ENCODE data around the gene UNC79. TPM values are rescaled to one million over a fixed set of nuclear protein-coding genes. Genes with fewer than 3 reads are reported as not detected.
"Not testable (repeated sequence)": the region's sequence is repeated elsewhere in the genome, so short reads cannot be mapped to it uniquely, and the experiment has no call there.

UNC79 gene
- total RNA-seq, 1 donor from 2014 or later, result not detected

DNA sequence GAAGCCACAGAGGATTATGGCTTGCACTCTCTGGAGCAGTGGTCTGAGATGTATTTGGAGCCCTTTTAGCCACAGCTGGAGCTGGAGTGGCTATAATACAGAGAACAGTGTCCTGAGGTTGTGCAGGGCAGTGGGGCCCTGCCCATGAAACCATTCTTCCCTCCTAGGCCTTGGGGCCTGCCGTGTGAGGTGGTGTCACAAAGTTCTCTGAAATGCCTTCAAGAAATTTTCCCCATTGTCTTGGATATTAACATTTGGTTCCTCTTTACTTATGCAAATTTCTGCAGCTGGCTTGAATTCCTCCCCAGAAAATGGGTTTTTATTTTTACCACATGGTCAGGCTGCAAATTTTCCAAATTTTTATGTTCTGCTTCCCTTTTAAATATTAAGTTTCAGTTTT, 79.3 kb downstream of the UNC79 start:
- no peak overlapping the region for H3K4me3 Mint-ChIP-seq (ENCODE audit: low read depth)
- DNase-seq (ENCODE audit: low spot score), result no peak
- no peak overlapping the region for H3K27ac Mint-ChIP-seq
- H3K4me1 Mint-ChIP-seq (ENCODE audit: low read depth), result no peaks in the 10 kb centered on the region
- H3K27me3 Mint-ChIP-seq (ENCODE audit: low read depth), result peaks cover 5% of the 10 kb centered on the region
- intact Hi-C loops (cut with micrococcal nuclease), result no loop called here
- H3K9me3 Mint-ChIP-seq, result no peaks in the 10 kb centered on the region
- no peaks in the 10 kb centered on the region for H3K36me3 Mint-ChIP-seq (ENCODE audit: low read depth)

DNA sequence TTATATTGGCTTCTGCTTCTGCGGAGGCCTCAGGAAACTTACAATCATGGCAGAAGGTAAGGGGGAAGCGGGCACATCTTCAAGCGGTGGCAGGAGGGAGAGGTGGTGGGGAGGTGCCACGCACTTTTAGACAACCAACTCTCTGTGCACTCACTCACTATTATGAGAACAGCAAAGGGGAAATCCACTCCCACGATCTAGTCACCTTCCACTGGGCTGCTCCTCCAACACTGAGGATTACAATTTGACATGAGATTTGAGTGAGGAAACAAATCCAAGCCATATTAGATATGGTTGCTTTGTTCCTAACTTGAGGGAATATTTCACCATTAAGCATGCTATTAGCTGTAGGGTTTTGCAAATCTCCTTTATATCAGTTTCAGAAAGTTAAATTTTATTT, 80.3 kb downstream of the UNC79 start:
- no peaks in the 10 kb centered on the region for H3K36me3 Mint-ChIP-seq (ENCODE audit: low read depth)
- no peaks in the 10 kb centered on the region for H3K9me3 Mint-ChIP-seq
- no peaks in the 10 kb centered on the region for H3K4me1 Mint-ChIP-seq (ENCODE audit: low read depth)
- no peak overlapping the region for H3K27ac Mint-ChIP-seq
- peaks cover 3% of the 10 kb centered on the region for H3K27me3 Mint-ChIP-seq (ENCODE audit: low read depth)
- intact Hi-C loops (cut with micrococcal nuclease), result no loop called here
- H3K4me3 Mint-ChIP-seq (ENCODE audit: low read depth), result no peak overlapping the region
- no peak for DNase-seq (ENCODE audit: low spot score)

DNA sequence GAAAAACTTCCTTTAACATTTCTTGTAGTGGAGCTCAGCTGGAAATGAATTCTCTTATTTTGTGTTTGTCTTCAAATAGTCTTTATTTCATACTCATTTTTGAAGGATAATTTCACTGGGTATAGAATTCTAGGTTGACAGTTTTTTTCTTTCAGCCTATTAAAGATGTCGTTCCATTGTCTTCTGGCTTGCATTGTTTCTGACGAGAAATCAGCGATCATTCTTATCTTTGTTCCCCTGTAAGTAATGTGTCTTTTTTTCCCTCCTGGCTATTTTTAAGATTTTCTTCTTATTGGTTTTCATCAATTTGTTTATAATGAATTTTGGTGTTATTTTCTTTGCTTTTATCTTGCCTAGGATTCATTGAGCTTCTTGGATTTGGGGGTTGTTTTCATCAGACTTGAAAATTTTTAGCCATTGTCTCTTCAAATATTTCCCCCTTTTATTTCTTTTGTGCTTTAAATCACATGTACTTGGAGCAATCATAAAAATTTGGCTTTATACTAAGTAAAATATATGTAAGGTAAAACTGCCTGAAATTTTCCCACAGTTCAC, 89.4 kb downstream of the UNC79 start:
- Mint-ChIP-seq H3K36me3 (ENCODE audit: low read depth) (no peaks in the 10 kb centered on the region), H3K4me1 (ENCODE audit: low read depth) (no peaks in the 10 kb centered on the region), H3K9me3 (peaks cover 46% of the 10 kb centered on the region), H3K27ac (no peak overlapping the region), H3K4me3 (ENCODE audit: low read depth) (no peak overlapping the region), H3K27me3 (ENCODE audit: low read depth) (no peaks in the 10 kb centered on the region)
- intact Hi-C loops (cut with micrococcal nuclease), result no loop called here
- no peak for DNase-seq (ENCODE audit: low spot score)

DNA sequence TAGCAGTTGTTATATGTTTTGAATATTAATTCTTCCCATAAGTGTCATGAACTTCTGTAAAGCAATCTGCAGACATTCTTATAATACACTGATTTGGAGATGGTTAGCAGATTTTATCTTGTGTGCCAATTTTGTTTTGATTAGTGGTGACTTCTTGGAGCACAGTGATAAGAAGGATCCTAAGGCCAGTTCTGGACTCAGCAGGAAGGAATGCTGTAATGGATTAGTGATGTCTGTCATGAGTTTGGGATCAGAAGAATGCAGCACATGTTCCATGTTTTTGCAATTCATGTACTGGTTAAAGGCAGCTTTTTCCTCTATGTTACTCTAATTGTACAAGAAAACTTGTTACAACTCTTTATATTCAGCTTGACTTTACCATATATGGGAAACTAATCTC, 91.5 kb downstream of the UNC79 start:
- DNase-seq (ENCODE audit: low spot score), result no peak
- H3K36me3 Mint-ChIP-seq (ENCODE audit: low read depth), result no peaks in the 10 kb centered on the region
- H3K4me1 Mint-ChIP-seq (ENCODE audit: low read depth), result no peaks in the 10 kb centered on the region
- H3K27me3 Mint-ChIP-seq (ENCODE audit: low read depth), result no peaks in the 10 kb centered on the region
- peaks cover 43% of the 10 kb centered on the region for H3K9me3 Mint-ChIP-seq
- H3K4me3 Mint-ChIP-seq (ENCODE audit: low read depth), result no peak overlapping the region
- no peak overlapping the region for H3K27ac Mint-ChIP-seq
- intact Hi-C loops (cut with micrococcal nuclease), result no loop called here

DNA sequence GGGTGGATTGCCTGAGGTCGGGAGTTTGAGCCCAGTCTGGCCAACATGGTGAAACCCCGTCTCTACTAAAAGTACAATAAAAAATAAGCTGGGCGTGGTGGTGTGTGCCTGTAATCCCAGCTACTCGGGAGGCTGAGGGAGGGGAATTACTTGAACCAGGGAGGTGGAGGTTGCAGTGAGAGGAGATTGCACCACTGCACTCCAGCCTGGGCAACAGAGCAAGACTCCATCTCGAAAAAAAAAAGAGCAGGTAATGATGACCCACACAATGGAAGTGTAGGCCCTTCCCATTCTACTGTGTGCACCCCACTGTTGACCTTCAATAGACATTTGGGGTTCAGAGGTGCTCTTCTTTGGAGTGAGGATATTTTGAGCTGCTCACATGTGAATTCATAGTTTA, 94.5 kb downstream of the UNC79 start:
- H3K27ac Mint-ChIP-seq; H3K27me3 Mint-ChIP-seq (ENCODE audit: low read depth); H3K4me3 Mint-ChIP-seq (ENCODE audit: low read depth); intact Hi-C loops (cut with micrococcal nuclease); DNase-seq (ENCODE audit: low spot score); H3K36me3 Mint-ChIP-seq (ENCODE audit: low read depth); H3K4me1 Mint-ChIP-seq (ENCODE audit: low read depth): not testable (repeated sequence)
- peaks cover 22% of the 10 kb centered on the region for H3K9me3 Mint-ChIP-seq

DNA sequence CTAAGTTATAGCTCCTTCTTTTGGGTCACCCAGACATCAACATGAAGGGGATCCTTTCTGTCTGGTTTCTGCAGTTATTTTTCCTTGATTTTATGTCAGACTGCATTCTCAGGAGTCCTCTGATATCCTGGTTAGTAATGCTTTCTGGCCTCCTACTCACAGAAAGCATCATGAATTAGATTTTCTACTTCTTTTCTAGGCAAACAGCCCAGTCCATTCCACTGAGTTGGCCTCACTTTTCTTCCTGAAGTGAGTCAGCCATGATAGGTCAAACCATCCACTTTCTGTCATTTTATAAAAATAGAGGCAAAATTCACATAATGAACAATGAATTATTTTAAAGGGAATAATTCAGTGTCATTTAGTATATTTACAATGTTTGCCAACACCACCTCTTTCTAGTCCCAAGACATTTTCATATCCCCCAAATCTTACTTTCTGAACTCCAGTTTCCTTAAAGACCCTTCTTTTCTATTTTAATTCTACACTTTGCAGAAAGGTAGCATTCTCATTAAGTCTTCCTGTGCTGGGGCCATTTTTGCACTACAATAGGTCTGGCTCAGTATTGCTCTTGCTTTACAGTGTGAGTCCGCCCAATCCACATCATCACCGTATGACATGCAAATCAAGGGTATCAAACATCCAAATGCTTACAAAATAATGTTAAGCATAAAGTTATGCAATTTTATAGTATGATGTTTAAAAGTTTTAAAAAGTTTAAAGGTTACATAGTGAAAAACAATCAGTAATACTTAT, 95.1 kb downstream of the UNC79 start:
- H3K9me3 Mint-ChIP-seq, result peaks cover 15% of the 10 kb centered on the region
- intact Hi-C loops (cut with micrococcal nuclease), result no loop called here
- H3K27ac Mint-ChIP-seq, result no peak overlapping the region
- H3K36me3 Mint-ChIP-seq (ENCODE audit: low read depth), result no peaks in the 10 kb centered on the region
- no peaks in the 10 kb centered on the region for H3K27me3 Mint-ChIP-seq (ENCODE audit: low read depth)
- H3K4me3 Mint-ChIP-seq (ENCODE audit: low read depth), result no peak overlapping the region
- DNase-seq (ENCODE audit: low spot score), result no peak
- no peaks in the 10 kb centered on the region for H3K4me1 Mint-ChIP-seq (ENCODE audit: low read depth)

DNA sequence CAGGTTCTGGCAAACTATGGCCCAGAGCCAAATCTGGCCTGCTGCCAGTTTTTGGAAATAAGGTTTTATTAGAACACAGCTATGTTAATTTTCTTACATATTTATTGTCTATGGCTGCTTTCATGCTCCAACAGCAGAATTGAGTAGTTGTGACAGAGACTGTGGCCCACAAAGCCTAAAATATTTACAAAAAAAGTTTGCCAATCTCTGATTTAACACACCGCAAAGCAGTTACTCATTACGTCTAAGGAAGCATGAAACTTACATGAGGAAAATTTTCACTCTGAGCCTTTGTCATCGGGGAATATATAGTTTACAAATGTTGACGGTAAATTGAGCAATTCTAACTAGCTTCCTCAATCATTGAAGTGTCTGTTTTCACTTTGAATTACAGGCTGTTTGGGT, 96.5 kb downstream of the UNC79 start:
- no peak for DNase-seq (ENCODE audit: low spot score)
- Mint-ChIP-seq H3K9me3 (peaks cover 2% of the 10 kb centered on the region), H3K27me3 (ENCODE audit: low read depth) (no peaks in the 10 kb centered on the region), H3K27ac (no peak overlapping the region), H3K4me3 (ENCODE audit: low read depth) (no peak overlapping the region), H3K36me3 (ENCODE audit: low read depth) (no peaks in the 10 kb centered on the region), H3K4me1 (ENCODE audit: low read depth) (no peaks in the 10 kb centered on the region)
- intact Hi-C loops (cut with micrococcal nuclease), result no loop called here

DNA sequence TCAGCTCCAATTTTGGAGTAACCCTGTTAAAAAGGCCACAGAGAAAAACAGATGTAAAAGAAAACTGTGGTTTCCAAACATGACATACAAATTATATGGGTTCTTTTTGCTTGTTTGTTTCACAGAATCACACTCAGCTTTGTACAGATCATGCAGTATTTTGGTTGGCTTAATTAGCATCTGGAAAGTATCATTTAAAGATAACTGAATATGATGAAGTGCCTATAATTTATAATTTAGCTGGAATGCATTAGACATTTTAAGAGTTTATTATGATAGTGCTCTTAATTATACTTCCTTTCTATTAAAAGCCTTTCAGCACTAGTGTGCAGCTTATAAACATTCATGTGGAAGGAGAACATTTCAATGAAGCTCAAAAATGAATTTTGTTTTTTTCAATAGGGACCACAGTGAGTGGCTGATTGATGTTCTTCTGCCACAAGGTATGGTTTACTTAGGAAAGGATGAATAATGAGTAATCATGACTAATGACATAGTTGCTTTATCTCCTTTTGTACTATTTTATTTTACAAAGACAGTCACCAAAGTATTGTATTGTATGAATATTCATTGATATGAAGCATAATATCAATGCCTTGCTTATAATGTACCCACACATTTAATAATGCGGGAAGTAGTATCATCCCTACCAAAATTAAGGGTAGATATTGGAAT, 98.3 kb downstream of the UNC79 start:
- intact Hi-C loops (cut with micrococcal nuclease), result no loop called here
- Mint-ChIP-seq H3K4me1 (ENCODE audit: low read depth) (no peaks in the 10 kb centered on the region), H3K4me3 (ENCODE audit: low read depth) (no peak overlapping the region), H3K9me3 (no peaks in the 10 kb centered on the region), H3K27me3 (ENCODE audit: low read depth) (peaks cover 2% of the 10 kb centered on the region), H3K36me3 (ENCODE audit: low read depth) (no peaks in the 10 kb centered on the region), H3K27ac (no peak overlapping the region)
- DNase-seq (ENCODE audit: low spot score), result no peak

DNA sequence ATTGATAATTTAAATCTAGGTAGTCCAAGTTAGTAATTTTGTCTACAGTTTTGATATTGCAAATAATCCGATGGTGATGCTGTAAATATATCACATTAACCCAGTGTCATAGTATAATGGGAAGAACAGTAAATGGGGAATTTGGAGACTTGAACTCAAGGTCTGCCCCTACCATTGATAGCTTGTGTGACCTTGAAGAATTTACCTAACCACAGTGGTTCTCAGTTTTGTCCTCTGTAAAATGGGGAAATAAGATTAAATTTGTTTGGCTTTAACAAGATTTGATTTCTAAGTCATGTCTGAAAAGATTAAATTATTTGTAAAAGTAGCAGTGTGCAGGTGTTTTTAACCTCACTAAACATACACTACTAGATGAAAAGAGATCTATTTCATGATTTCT, 100.9 kb downstream of the UNC79 start:
- Mint-ChIP-seq H3K4me1 (ENCODE audit: low read depth) (no peaks in the 10 kb centered on the region), H3K36me3 (ENCODE audit: low read depth) (no peaks in the 10 kb centered on the region), H3K9me3 (no peaks in the 10 kb centered on the region), H3K27ac (no peak overlapping the region), H3K27me3 (ENCODE audit: low read depth) (peaks cover 2% of the 10 kb centered on the region), H3K4me3 (ENCODE audit: low read depth) (no peak overlapping the region)
- intact Hi-C loops (cut with micrococcal nuclease), result no loop called here
- DNase-seq (ENCODE audit: low spot score), result no peak

DNA sequence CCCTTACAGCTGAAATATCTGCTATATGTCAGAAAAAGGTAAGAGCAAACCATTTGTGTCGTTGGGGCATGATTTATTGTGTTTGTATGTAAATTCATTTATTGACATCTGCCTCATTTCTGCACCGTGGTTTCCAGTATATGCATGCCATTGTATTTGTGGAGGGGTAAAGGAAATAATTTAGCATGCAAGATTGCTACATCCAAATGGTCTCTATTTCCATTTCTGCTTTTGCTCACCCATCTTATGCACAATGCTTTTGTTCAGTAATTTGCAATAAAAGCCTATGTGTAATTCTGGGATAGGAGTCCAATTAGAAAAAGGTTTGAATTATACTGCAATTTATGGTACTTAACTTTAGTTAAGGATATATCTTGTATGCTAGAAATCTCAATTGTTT, 101.8 kb downstream of the UNC79 start:
- Mint-ChIP-seq H3K4me3 (ENCODE audit: low read depth) (no peak overlapping the region), H3K27ac (no peak overlapping the region), H3K4me1 (ENCODE audit: low read depth) (no peaks in the 10 kb centered on the region), H3K27me3 (ENCODE audit: low read depth) (peaks cover 2% of the 10 kb centered on the region), H3K9me3 (no peaks in the 10 kb centered on the region), H3K36me3 (ENCODE audit: low read depth) (no peaks in the 10 kb centered on the region)
- DNase-seq (ENCODE audit: low spot score), result no peak
- intact Hi-C loops (cut with micrococcal nuclease), result no loop called here

DNA sequence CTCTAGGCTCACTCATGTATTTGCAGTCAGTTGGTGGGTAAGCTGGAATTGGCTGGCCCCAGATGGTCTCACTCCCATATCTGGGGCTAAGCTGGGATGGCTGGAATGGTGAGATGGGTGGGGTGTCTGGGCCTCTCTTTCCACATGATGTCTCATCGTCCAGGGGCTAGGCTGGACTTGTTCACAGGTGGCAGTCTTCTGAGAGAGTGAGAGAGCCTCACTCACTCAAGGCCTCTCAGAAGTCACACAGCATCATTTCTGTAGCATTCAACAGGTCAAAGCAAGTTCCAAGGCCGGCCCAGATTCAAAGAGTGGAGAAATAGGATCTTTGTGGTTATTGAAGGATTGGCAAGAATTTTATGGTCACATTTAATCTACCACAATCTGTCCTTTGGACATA, 102.7 kb downstream of the UNC79 start:
- H3K4me1 Mint-ChIP-seq (ENCODE audit: low read depth), result no peaks in the 10 kb centered on the region
- intact Hi-C loops (cut with micrococcal nuclease), result no loop called here
- DNase-seq (ENCODE audit: low spot score), result no peak
- no peaks in the 10 kb centered on the region for H3K36me3 Mint-ChIP-seq (ENCODE audit: low read depth)
- H3K27me3 Mint-ChIP-seq (ENCODE audit: low read depth), result peaks cover 2% of the 10 kb centered on the region
- H3K4me3 Mint-ChIP-seq (ENCODE audit: low read depth), result no peak overlapping the region
- H3K27ac Mint-ChIP-seq, result no peak overlapping the region
- H3K9me3 Mint-ChIP-seq, result no peaks in the 10 kb centered on the region

DNA sequence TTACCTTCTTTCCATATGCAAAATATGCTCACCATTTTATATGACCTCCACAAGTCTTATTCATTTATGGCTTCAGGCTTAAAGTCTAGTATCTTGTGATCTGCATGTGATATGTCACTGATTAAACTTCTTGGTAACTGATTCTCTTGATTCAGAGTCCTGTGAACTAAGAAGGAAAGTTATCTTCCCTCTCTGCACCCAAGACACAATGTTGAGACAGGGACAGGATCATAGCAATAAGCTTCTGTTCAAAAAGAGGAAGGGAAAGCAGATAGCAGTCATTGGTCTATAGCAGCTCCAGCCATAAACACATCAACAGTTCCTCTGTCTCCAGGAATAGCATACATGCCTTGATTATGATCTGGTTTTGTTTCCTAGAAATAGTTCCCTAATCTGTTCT, 103.1 kb downstream of the UNC79 start:
- no peak overlapping the region for H3K4me3 Mint-ChIP-seq (ENCODE audit: low read depth)
- no peaks in the 10 kb centered on the region for H3K9me3 Mint-ChIP-seq
- intact Hi-C loops (cut with micrococcal nuclease), result no loop called here
- DNase-seq (ENCODE audit: low spot score), result no peak
- no peaks in the 10 kb centered on the region for H3K36me3 Mint-ChIP-seq (ENCODE audit: low read depth)
- H3K27ac Mint-ChIP-seq, result no peak overlapping the region
- peaks cover 2% of the 10 kb centered on the region for H3K27me3 Mint-ChIP-seq (ENCODE audit: low read depth)
- H3K4me1 Mint-ChIP-seq (ENCODE audit: low read depth), result no peaks in the 10 kb centered on the region

DNA sequence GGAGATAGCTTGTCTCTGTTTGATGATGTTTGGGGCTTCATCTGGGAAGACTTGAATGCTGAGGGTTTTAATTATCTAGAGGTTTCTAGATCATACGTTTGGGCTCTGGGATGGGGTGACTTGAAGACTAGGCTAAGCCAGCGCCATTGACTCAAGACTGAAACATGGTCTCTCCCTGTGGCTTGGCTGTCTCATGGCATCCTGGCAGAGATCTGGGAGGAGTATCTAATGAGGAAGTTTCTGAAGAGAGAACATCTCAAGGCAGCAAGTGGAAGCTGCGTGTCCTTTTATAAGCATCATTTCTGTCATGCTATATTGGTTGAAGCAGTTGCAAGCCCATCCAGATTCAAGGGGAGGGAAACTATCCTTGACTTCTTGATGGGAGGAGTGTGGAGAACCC, 104.8 kb downstream of the UNC79 start:
- Mint-ChIP-seq H3K4me1 (ENCODE audit: low read depth) (no peaks in the 10 kb centered on the region), H3K27me3 (ENCODE audit: low read depth) (peaks cover 2% of the 10 kb centered on the region), H3K9me3 (no peaks in the 10 kb centered on the region), H3K36me3 (ENCODE audit: low read depth) (no peaks in the 10 kb centered on the region), H3K27ac (no peak overlapping the region), H3K4me3 (ENCODE audit: low read depth) (no peak overlapping the region)
- no peak for DNase-seq (ENCODE audit: low spot score)
- intact Hi-C loops (cut with micrococcal nuclease), result no loop called here

All from activated T-helper 2 cell treated with anti-CD3 and anti-CD28 coated beads, Interferon-gamma antibody, Interleukin-2, Interleukin-4, amounts not matched to agents 10 μg/mL and 5 μg/mL and 100 μg/mL, durations not matched to agents 14 hours and 24 hours and 36 hours (primary cell).